WTC11 (cell line): ENCODE measurements around the gene C1QL4. TPM values are rescaled to one million over a fixed set of nuclear protein-coding genes. Genes with fewer than 3 reads are reported as not detected.
A peak's percentile ranks its signal among the peaks of the same experiment; 100 is the strongest.

ENCODE experiments used
- ATAC-seq: fragments of 200-7000 bp; cut with Tn5 transposase; 2 replicates; pipeline ENCODE4 v1.10.0; 2021; ENCODE audit warnings: mild to moderate bottlenecking, moderate library complexity
- CTCF ChIA-PET: fragments of 300-600 bp; sonication (Branson Sonifier 250); formaldehyde crosslinking; loops from one replicate; lab custom pipeline; 2021; ENCODE audit warnings: antibody characterized with exemption; lab: Charles Lee
- POLR2A ChIA-PET: fragments of 350-600 bp; sonication (Branson Sonifier 250); formaldehyde crosslinking; loops from one replicate; lab custom pipeline; 2021; ENCODE audit warnings: antibody characterized with exemption; lab: Charles Lee
- DNase-seq: peaks from one replicate; pipeline ENCODE4 v3.0.0; 2021; ENCODE audit warnings: low spot score
- H3K27ac Mint-ChIP-seq: 2 replicates; pipeline ENCODE4 v1.8.0; 2021; ENCODE audit warnings: mixed read lengths
- H3K27me3 Mint-ChIP-seq: 2 replicates; pipeline ENCODE4 v1.8.0; 2021; ENCODE audit warnings: low read depth, mild to moderate bottlenecking, moderate library complexity, mixed read lengths
- H3K36me3 Mint-ChIP-seq: 2 replicates; pipeline ENCODE4 v1.8.0; 2021; ENCODE audit warnings: mixed read lengths
- H3K4me1 Mint-ChIP-seq: 2 replicates; pipeline ENCODE4 v1.8.0; 2022; ENCODE audit warnings: mixed read lengths
- H3K4me3 Mint-ChIP-seq: 2 replicates; pipeline ENCODE4 v1.8.0; 2021; ENCODE audit warnings: mild to moderate bottlenecking, moderate library complexity, mixed read lengths
- H3K9me3 Mint-ChIP-seq: 2 replicates; pipeline ENCODE4 v1.8.0; 2021; ENCODE audit warnings: mixed read lengths
- AFF4 ChIP-seq: sonication (generic); formaldehyde crosslinking; IDR thresholded peaks from 2 replicates; pipeline ENCODE4 v1.8.1; 2023; ENCODE audit warnings: mild to moderate bottlenecking, missing genetic modification reagents, borderline replicate concordance
- ATF2 ChIP-seq: sonication (generic); formaldehyde crosslinking; IDR thresholded peaks from 2 replicates; pipeline ENCODE4 v1.8.1; 2022; ENCODE audit warnings: low read depth, missing genetic modification reagents, borderline replicate concordance
- ETV6 ChIP-seq: sonication (generic); formaldehyde crosslinking; IDR thresholded peaks from 2 replicates; pipeline ENCODE4 v1.8.1; 2022; ENCODE audit warnings: mild to moderate bottlenecking, missing genetic modification reagents
- JAZF1 ChIP-seq: fragments of 250-450 bp; sonication (Bioruptor Pico); IDR thresholded peaks from 2 replicates; pipeline ENCODE4 v1.9.0; 2021; ENCODE audit warnings: moderate library complexity, mild to moderate bottlenecking, inconsistent platforms
- JUN ChIP-seq: sonication (generic); formaldehyde crosslinking; IDR thresholded peaks from 2 replicates; pipeline ENCODE4 v1.8.0; 2023; ENCODE audit warnings: mild to moderate bottlenecking, missing genetic modification reagents
- MAX ChIP-seq: sonication (generic); formaldehyde crosslinking; IDR thresholded peaks from 2 replicates; pipeline ENCODE4 v1.8.0; 2022; ENCODE audit warnings: mild to moderate bottlenecking, missing genetic modification reagents
- NFATC4 ChIP-seq: fragments of 250-450 bp; sonication (Bioruptor Pico); IDR thresholded peaks from 2 replicates; pipeline ENCODE4 v1.9.0; 2021; ENCODE audit warnings: mild to moderate bottlenecking
- NFYB ChIP-seq: sonication (generic); formaldehyde crosslinking; conservative IDR thresholded peaks from 2 replicates; pipeline ENCODE4 v1.8.0; 2022; ENCODE audit warnings: low read depth, missing genetic modification reagents
- NR1H2 ChIP-seq: sonication (generic); formaldehyde crosslinking; IDR thresholded peaks from 2 replicates; pipeline ENCODE4 v1.9.0; 2021; ENCODE audit warnings: mild to moderate bottlenecking, moderate library complexity, missing genetic modification reagents
- NR3C1 ChIP-seq: sonication (generic); formaldehyde crosslinking; conservative IDR thresholded peaks from 2 replicates; pipeline ENCODE4 v1.8.1; 2023; ENCODE audit warnings: low read depth, mild to moderate bottlenecking, missing genetic modification reagents
- SP1 ChIP-seq: sonication (generic); formaldehyde crosslinking; conservative IDR thresholded peaks from 2 replicates; pipeline ENCODE4 v1.8.1; 2022; ENCODE audit warnings: missing genetic modification reagents
- TCF7 ChIP-seq: sonication (generic); formaldehyde crosslinking; IDR thresholded peaks from 2 replicates; pipeline ENCODE4 v1.8.0; 2022; ENCODE audit warnings: mild to moderate bottlenecking, low read depth, missing genetic modification reagents, moderate library complexity
- USF2 ChIP-seq: sonication (generic); formaldehyde crosslinking; IDR thresholded peaks from 2 replicates; pipeline ENCODE4 v1.8.1; 2023; ENCODE audit warnings: mild to moderate bottlenecking, missing genetic modification reagents, moderate library complexity
- ZNF138 ChIP-seq: sonication (generic); formaldehyde crosslinking; conservative IDR thresholded peaks from 2 replicates; pipeline ENCODE4 v1.8.1; 2022; ENCODE audit warnings: mild to moderate bottlenecking, moderate library complexity, missing genetic modification reagents
- ZNF232 ChIP-seq: sonication (generic); formaldehyde crosslinking; IDR thresholded peaks from 2 replicates; pipeline ENCODE4 v1.8.0; 2022; ENCODE audit warnings: mild to moderate bottlenecking, missing genetic modification reagents
- ZNF317 ChIP-seq: sonication (generic); formaldehyde crosslinking; IDR thresholded peaks from 2 replicates; pipeline ENCODE4 v1.8.1; 2023; ENCODE audit warnings: low read depth, mild to moderate bottlenecking, moderate library complexity, missing genetic modification reagents, borderline replicate concordance
- ZNF512 ChIP-seq: sonication (generic); formaldehyde crosslinking; IDR thresholded peaks from 2 replicates; pipeline ENCODE4 v1.8.1; 2022; ENCODE audit warnings: missing genetic modification reagents, borderline replicate concordance
- ZNF671 ChIP-seq: fragments of 250-450 bp; sonication (Bioruptor Pico); IDR thresholded peaks from 2 replicates; pipeline ENCODE4 v1.8.0; 2021; ENCODE audit warnings: mild to moderate bottlenecking
- total RNA-seq: library from RNA; stranded (reverse); gene quantifications from 3 replicates; pipeline ENCODE4 v1.2.3, GENCODE V29; 2021

Gene C1QL4
- total RNA-seq, 1 experiment from 2014 or later: 1.2 TPM

- POLR2A ChIA-PET: interaction anchor here (0.6 to 1.2 kb wide), 3 partner anchors 23 to 310 kb away, joined by 4 to 7 read pairs (median 5); partner anchors contain the start of gene TROAP
- peak; percentile 64 for DNase-seq
- TF ChIP-seq MAX (CRISPR knock-in tag) (no peak), NFYB (CRISPR knock-in tag) (no peak), ATF2 (no peak), NFATC4 (CRISPR knock-in tag) (no peak), TCF7 (CRISPR knock-in tag) (no peak), USF2 (CRISPR knock-in tag) (no peak), ZNF317 (CRISPR knock-in tag) (no peak), ETV6 (CRISPR knock-in tag) (no peak), SP1 (CRISPR knock-in tag) (no peak)
- TF ChIP-seq, all 79 proteins: peak for 0
- peaks cover 98% of the 10 kb centered on the region for H3K27me3 Mint-ChIP-seq
- CTCF ChIA-PET: interaction anchor here (0.6 to 6.5 kb wide), 17 partner anchors 9 to 764 kb away, joined by 3 to 212 read pairs (median 34); partner anchors contain the start of genes C1QL4, PRPH, SPATS2 and TROAP
- ATAC-seq: no peak
- peaks cover 28% of the 10 kb centered on the region for H3K4me1 Mint-ChIP-seq
- peak overlapping the region; percentile 75 for H3K4me3 Mint-ChIP-seq
- H3K27ac Mint-ChIP-seq: no peak overlapping the region
- H3K9me3 Mint-ChIP-seq: no peaks in the 10 kb centered on the region
- no peaks in the 10 kb centered on the region for H3K36me3 Mint-ChIP-seq
Observed at GRCh38 chr12:49345825-49346658, 9.1 kb upstream of the C1QL4 start.

- Mint-ChIP-seq H3K36me3 (no peaks in the 10 kb centered on the region), H3K27me3 (peaks cover 99% of the 10 kb centered on the region), H3K4me3 (peak overlapping the region; percentile 75), H3K4me1 (peaks cover 36% of the 10 kb centered on the region), H3K27ac (no peak overlapping the region), H3K9me3 (no peaks in the 10 kb centered on the region)
- ATAC-seq: no peak
- CTCF ChIA-PET: interaction anchor here (1.3 to 6.5 kb wide), 4 partner anchors 8 to 235 kb away, joined by 4 to 212 read pairs (median 140); partner anchors contain the start of genes C1QL4 and PRPH
- POLR2A ChIA-PET: interaction anchor here (1.2 kb wide), 1 partner anchor 23 kb away, joined by 7 read pairs; the partner anchor contains the start of gene TROAP
- DNase-seq: no peak
- TF ChIP-seq AFF4 (CRISPR knock-in tag) (no peak), JUN (CRISPR knock-in tag) (no peak), ZNF138 (no peak), ATF2 (no peak), ZNF512 (CRISPR knock-in tag) (no peak), NR1H2 (CRISPR knock-in tag) (no peak), ZNF232 (CRISPR knock-in tag) (no peak), ETV6 (CRISPR knock-in tag) (no peak), ZNF671 (CRISPR knock-in tag) (no peak), NR3C1 (CRISPR knock-in tag) (no peak), USF2 (CRISPR knock-in tag) (no peak), JAZF1 (CRISPR knock-in tag) (no peak)
Observed at GRCh38 chr12:49345051-49345824, 8.2 kb upstream of the C1QL4 start.
